ENCODE measurements around the gene ARHGAP30. TPM values are rescaled to one million over a fixed set of nuclear protein-coding genes. Genes with fewer than 3 reads are reported as not detected.

ARHGAP30 gene
- total and polyA plus RNA-seq, 2 of the 8 experiments (the other 6 are each of a cell fraction or from before 2014, with no cell fraction given), result 0.27 to 0.39 TPM

- CTCF ChIA-PET (ENCODE audit: partially characterized antibody), result interaction anchor here (0.6 to 10.0 kb wide), 9 partner anchors 10 to 210 kb away, joined by 3 to 282 read pairs (median 7); partner anchors contain the start of genes ARHGAP30, ITLN1, TSTD1 and USF1
- Histone ChIP-seq H2AK5ac (ENCODE audit: low read depth, low read length) (no peak overlapping the region), H3K27me3 (replicated peaks in 1 of 4; ENCODE audit: control insufficient read depth in 3 of 4, extremely low read depth in 1 of 4, insufficient read depth in 3 of 4, low read length in 3 of 4) (no peaks in the 10 kb centered on the region), H3K18ac (ENCODE audit: extremely low read depth, low read length) (no peak overlapping the region), H3K36me3 (ENCODE audit: control insufficient read depth in 2 of 4, insufficient read depth in 4 of 4, low read length in 3 of 4) (no peaks in the 10 kb centered on the region), H3K79me1 (ENCODE audit: low read depth, low read length) (0 out of 2 replicates have a peak, but pooled peaks cover 3% of the 10 kb centered on the region), H2AFZ (ENCODE audit: low read length) (no peak overlapping the region), H3K27ac (ENCODE audit: low read depth, low read length) (no peak overlapping the region), H4K5ac (ENCODE audit: insufficient read length, low read depth, low read length) (no peak overlapping the region), H4K20me1 (replicated peaks in 1 of 2; ENCODE audit: control insufficient read depth in 1 of 2, insufficient read depth in 2 of 2, low read length in 2 of 2) (no peaks in the 10 kb centered on the region), H3K4me2 (ENCODE audit: insufficient read depth in 1 of 2, low read depth in 2 of 2, low read length in 2 of 2) (no peak overlapping the region), H2BK15ac (ENCODE audit: low read length) (no peak overlapping the region), H3K23ac (ENCODE audit: insufficient read length) (no peak overlapping the region), H4K8ac (ENCODE audit: extremely low read depth, insufficient read depth, low read length) (no peak overlapping the region), H3K4me1 (replicated peaks in 1 of 4; ENCODE audit: control insufficient read depth in 3 of 4, insufficient read depth in 4 of 4, low read length in 3 of 4) (peaks cover 0 to 6% (median 1%) of the 10 kb centered on the region in 4 experiments; a peak in 4 of 7 replicates), H3K14ac (ENCODE audit: insufficient read length) (no peak overlapping the region), H2BK12ac (ENCODE audit: low read depth, low read length) (no peak overlapping the region), H3K79me2 (ENCODE audit: control insufficient read depth in 1 of 2, insufficient read depth in 2 of 2, low read length in 2 of 2) (no peaks in the 10 kb centered on the region), H3K4ac (replicated peaks; ENCODE audit: insufficient read length, low read depth, low read length) (no peak overlapping the region), H3K23me2 (ENCODE audit: low read depth, low read length) (peaks cover 13% of the 10 kb centered on the region), H3K9me3 (ENCODE audit: insufficient read depth in 2 of 2, low read depth in 1 of 2, low read length in 1 of 2) (no peaks in the 10 kb centered on the region), H3K4me3 (ENCODE audit: extremely low read depth in 1 of 4, insufficient read depth in 2 of 4, low read depth in 3 of 4, low read length in 4 of 4) (no peak overlapping the region), H3K9ac (replicated peaks in 1 of 4; ENCODE audit: extremely low read depth in 1 of 4, low read depth in 3 of 4, low read length in 3 of 4) (no peak overlapping the region), H3K56ac (replicated peaks; ENCODE audit: insufficient read length, low read depth, low read length) (no peak overlapping the region), H2BK120ac (replicated peaks; ENCODE audit: low read depth, low read length) (no peak overlapping the region), H4K91ac (replicated peaks; ENCODE audit: insufficient read length, low read length) (no peak overlapping the region), H2BK20ac (ENCODE audit: low read length) (no peak overlapping the region), H2BK5ac (ENCODE audit: low read depth, low read length) (no peak overlapping the region)
- no peak for FAIRE-seq
- TF ChIP-seq POLR2A (IDR thresholded peaks at IDR 0.05; ENCODE audit: control extremely low read depth in 1 of 2, low read depth in 2 of 2, low read length in 2 of 2), result no peak
- no peak for TF ChIP-seq USF2 (IDR thresholded peaks at IDR 0.05; ENCODE audit: low read length)
- POLR2A ChIA-PET (ENCODE audit: partially characterized antibody), result interaction anchor here (1.2 to 1.4 kb wide), 2 partner anchors 47 to 49 kb away, joined by 3 read pairs; partner anchors contain the start of gene USF1
- no peak for DNase-seq (ENCODE audit: low read depth in 1 of 2, low spot score in 2 of 2)
- 93% methylated on average over 13 of the region's 14 CpGs; no CpG with 5 or more reads in 1 of the 2 experiments for WGBS, 2 experiments (ENCODE audit: extremely low coverage in 1 of 2, insufficient coverage in 1 of 2, insufficient read length in 1 of 2, insufficient replicate concordance in 2 of 2, low coverage in 1 of 2, low lambda C conversion rate in 2 of 2, missing lambda C conversion rate in 1 of 2)
These were observed 24.8 kb upstream of the ARHGAP30 start for GRCh38 chr1:161094481-161094880.

Data from H1 (cell line).